GM18526 (cell line): ENCODE measurements around the gene AP5Z1.

Experiments used
- POLR2A ChIP-seq: IDR thresholded peaks from 3 replicates; pipeline ENCODE4 v1.6.1; 2011; ENCODE audit not compliant: insufficient read length; ENCODE audit errors: extremely low read depth

Gene AP5Z1, protein sequence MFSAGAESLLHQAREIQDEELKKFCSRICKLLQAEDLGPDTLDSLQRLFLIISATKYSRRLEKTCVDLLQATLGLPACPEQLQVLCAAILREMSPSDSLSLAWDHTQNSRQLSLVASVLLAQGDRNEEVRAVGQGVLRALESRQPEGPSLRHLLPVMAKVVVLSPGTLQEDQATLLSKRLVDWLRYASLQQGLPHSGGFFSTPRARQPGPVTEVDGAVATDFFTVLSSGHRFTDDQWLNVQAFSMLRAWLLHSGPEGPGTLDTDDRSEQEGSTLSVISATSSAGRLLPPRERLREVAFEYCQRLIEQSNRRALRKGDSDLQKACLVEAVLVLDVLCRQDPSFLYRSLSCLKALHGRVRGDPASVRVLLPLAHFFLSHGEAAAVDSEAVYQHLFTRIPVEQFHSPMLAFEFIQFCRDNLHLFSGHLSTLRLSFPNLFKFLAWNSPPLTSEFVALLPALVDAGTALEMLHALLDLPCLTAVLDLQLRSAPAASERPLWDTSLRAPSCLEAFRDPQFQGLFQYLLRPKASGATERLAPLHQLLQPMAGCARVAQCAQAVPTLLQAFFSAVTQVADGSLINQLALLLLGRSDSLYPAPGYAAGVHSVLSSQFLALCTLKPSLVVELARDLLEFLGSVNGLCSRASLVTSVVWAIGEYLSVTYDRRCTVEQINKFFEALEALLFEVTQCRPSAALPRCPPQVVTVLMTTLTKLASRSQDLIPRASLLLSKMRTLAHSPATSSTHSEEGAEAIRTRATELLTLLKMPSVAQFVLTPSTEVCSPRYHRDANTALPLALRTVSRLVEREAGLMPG

DNA sequence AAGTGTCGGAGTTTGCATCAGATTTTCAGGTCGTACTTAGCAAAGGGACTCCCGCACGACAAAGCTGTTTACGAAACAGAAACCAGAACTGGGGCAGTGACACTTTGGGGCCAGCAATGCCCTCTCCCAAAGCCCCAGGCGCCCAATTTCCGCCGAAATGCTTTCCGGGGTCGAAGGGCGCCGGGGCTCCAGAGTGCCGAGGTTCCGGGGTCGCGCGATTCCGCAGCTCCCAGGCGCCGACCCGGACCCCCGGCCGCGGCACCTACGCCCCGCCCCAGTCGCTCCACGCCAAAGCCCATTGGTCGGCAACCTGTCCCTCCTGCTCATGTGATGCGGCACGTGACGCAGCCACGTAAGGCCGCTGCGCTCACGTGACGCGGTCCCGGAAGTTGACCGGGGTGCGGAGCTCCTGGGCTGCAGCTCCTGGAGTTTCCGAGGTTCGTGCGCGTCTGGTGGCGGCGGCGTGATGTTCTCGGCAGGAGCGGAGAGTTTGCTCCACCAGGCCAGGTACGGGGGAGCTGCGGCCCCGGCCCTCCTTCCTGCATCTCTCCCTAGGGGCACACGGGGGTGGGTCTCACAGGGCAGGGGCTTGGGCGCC is at the start of gene AP5Z1:
TSS of gene AP5Z1 (plus strand) at position 374 of the 598 bp plus-strand sequence. CDS start at position 467, 93 bp downstream.
- peak; percentile 86 for TF ChIP-seq POLR2A

GRCh38 chr7:4725850-4726450 is 49.5 kb upstream of the AP5Z1 start:
- TF ChIP-seq POLR2A: no peak

GRCh38 chr7:4726566-4726965 is 48.9 kb upstream of the AP5Z1 start:
- TF ChIP-seq POLR2A: no peak

DNA sequence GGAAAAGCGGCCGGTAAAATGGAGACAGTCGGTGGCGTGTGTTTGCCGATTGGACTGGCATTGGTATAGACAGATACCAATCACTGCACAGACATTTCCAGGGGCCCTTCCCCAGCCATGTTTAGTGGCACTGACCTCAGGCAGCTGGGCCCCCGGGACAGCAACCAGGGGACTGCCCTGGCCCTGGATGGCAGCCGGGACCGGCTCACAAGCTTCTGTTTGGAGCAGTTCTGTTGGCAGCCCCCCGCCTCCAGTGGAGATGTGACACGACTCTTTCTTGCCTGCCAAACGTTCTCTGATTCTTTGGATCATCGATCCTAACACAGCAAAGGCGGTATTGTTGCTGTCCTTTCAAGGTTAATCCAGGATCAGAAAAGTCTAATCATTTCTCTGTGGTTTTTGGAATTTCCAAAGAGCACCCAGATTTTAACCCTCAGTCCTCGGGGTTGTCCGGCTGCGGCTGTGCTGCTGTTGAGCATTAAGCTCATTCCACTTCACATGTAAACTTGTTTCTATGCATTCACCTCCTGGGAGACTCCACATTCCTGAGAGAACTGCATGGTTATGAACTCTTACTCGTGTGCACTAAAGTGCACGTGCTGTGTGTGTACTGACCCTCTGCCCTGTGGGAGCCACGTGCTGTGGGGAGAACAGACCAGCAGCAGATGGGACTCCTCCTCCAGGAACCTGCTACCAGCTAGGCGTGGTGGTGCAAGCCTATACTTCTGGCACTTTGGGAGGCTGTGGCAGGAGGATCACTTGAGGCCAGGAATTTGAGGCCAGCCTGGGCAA is 47.3 kb upstream of the AP5Z1 start:
- TF ChIP-seq POLR2A: no peak

- TF ChIP-seq POLR2A: no peak
Observed at GRCh38 chr7:4729266-4729665, 46.2 kb upstream of the AP5Z1 start.

DNA sequence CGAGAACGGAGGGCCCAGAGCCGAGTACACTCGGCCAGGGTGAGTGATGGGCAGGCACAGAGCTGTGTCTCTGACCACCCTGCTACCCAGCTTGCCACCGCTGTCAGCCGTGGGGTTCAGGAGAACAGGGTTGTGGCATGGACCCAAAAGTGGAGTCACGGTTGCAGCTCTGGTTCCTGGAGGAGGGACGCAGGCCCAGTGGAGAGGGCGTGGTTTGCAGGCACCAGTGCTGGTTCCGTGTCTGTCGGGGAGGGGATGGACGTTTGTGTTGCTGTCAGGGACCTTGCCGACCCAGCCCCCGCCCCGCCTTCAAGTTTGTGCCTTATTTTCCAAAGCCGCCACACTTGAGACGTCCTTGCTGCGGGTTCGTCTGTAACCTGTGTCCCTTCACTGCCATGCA is 45.1 kb upstream of the AP5Z1 start:
- no peak for TF ChIP-seq POLR2A

DNA sequence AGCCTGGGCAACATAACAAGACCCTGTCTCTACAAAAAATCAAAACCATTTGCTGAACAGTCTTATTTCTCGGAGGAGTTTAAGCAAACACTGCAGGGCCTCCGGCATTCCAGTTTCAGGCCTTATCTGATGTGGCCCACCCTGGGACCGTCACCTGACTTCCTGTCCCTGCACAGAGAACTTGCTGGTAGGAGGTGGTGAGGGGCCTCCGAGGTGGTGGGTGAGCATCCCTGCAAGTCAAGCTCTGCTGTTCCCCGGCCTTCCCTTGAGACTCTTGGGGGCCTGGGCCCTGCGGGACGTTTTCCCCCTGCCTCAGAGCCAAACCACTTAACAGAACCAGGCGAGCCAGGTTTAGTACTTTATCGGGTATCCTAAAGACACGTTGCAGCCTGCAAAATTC is 44.5 kb upstream of the AP5Z1 start:
- no peak for TF ChIP-seq POLR2A

- TF ChIP-seq POLR2A: no peak
Observed at GRCh38 chr7:4731803-4732202, 43.6 kb upstream of the AP5Z1 start.

GRCh38 chr7:4733936-4734528 is 41.4 kb upstream of the AP5Z1 start:
- no peak for TF ChIP-seq POLR2A

DNA sequence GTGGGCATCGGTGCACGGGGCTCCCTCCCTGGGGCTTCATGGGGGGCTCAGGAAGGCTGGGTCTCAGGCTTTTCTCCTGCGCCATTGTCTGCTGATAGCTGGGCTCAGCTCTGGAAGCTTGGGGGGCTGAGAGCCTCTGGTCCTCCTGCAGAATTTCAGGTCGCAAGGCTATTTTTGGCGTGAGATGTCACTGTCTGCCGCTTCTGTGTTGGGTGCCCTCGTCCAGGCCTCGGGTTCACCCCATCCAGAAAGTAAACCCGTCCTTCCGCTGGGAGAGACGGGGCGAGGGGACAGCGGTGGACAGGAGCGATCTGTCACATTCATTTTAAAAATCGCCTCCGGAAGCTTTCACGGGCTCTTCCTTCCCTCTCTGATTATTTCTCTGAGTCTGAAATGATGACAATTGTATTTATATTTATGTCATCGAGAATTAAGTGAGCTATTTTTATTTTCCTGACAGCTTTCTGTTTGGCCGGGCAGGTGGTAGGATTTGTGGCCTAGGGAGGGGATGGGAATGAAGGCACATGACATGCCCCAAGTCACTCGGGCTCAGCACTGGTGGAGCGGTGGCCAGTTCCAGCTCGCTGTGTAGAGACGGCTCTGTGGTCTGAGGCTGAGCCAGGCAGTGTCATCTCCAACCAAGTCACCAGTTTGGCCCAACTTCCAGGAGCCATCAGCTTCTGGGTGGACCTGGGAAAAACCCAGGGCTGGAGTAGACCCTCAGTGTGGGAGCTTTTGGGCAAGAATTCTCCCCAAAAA is 40.7 kb upstream of the AP5Z1 start:
- no peak for TF ChIP-seq POLR2A

DNA sequence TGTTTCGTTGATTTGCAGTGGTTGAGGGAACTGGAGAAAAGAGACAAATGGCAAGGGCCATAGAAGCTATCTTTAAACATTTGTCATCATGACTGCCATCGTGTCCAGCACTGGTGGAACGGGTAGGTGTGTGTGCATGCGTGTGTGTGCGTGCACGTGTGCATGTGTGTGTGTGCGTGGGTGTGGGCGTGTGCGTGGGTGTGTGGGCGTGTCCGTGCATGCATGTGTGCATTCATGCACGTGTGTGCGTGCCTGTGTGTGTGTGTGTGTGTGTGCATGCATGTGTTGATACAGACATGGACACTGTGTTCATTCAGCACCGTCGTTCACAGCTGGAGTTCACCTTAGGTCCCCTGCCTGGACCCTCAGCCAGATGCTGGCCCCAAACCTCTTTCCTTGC is 38.1 kb upstream of the AP5Z1 start:
- no peak for TF ChIP-seq POLR2A

GRCh38 chr7:4738711-4739527 is 36.5 kb upstream of the AP5Z1 start:
- TF ChIP-seq POLR2A: no peak

- no peak for TF ChIP-seq POLR2A
Observed at GRCh38 chr7:4739528-4739992, 35.9 kb upstream of the AP5Z1 start.
